ENCODE data around the gene GADD45GIP1.

DNA sequence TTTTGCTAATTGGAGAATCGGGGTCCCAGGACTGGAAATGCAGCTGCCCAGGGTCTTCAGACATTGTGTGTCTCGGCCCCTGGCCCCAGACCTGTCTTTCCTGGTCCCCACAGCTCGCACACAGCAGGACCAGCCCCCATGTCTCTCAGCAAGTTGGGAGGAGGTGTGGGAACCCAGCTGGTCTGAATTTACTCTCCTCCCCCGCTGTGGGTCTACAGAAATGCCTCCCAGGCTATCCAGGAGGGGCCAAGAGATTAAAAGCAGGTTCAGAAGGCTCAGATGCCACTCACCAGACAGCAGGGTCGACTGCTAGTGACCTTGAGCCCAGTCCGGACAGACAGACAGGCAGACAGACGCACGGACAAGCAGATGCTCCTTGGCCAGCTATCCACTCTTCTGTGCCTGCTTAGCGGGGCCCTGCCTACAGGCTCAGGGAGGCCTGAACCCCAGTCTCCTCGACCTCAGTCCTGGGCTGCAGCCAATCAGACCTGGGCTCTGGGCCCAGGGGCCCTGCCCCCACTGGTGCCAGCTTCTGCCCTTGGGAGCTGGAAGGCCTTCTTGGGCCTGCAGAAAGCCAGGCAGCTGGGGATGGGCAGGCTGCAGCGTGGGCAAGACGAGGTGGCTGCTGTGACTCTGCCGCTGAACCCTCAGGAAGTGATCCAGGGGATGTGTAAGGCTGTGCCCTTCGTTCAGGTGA, 12.4 kb upstream of the GADD45GIP1 start, which contains the start of gene DAND5:
- no peak for TF ChIP-seq EZH2phosphoT487 (IDR thresholded peaks at IDR 0.05; ENCODE audit: borderline replicate concordance)
- TF ChIP-seq, protein P1, sequence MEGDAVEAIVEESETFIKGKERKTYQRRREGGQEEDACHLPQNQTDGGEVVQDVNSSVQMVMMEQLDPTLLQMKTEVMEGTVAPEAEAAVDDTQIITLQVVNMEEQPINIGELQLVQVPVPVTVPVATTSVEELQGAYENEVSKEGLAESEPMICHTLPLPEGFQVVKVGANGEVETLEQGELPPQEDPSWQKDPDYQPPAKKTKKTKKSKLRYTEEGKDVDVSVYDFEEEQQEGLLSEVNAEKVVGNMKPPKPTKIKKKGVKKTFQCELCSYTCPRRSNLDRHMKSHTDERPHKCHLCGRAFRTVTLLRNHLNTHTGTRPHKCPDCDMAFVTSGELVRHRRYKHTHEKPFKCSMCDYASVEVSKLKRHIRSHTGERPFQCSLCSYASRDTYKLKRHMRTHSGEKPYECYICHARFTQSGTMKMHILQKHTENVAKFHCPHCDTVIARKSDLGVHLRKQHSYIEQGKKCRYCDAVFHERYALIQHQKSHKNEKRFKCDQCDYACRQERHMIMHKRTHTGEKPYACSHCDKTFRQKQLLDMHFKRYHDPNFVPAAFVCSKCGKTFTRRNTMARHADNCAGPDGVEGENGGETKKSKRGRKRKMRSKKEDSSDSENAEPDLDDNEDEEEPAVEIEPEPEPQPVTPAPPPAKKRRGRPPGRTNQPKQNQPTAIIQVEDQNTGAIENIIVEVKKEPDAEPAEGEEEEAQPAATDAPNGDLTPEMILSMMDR (IDR thresholded peaks at IDR 0.05 in 2 of 3, conservative IDR thresholded peaks at IDR 0.05 in 1 of 3; ENCODE audit: borderline replicate concordance in 1 of 3, insufficient read depth in 1 of 3, low read depth in 2 of 3, low read length in 2 of 3), result no peak
- TF ChIP-seq, protein P2, sequence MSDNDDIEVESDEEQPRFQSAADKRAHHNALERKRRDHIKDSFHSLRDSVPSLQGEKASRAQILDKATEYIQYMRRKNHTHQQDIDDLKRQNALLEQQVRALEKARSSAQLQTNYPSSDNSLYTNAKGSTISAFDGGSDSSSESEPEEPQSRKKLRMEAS (IDR thresholded peaks at IDR 0.05), result no peak
- no peak for TF ChIP-seq POLR2AphosphoS5 (IDR thresholded peaks at IDR 0.05; ENCODE audit: low read depth, low read length)
- no peak for TF ChIP-seq ZNF274 (IDR thresholded peaks at IDR 0.05; ENCODE audit: low read depth, low read length)
